Lower lobe of right lung (tissue), 2 donors: ENCODE data around the gene PER3. TPM values are rescaled to one million over a fixed set of nuclear protein-coding genes. Genes with fewer than 3 reads are reported as not detected.
"Not testable (repeated sequence)": the region's sequence is repeated elsewhere in the genome, so short reads cannot be mapped to it uniquely, and the experiment has no call there.

Source experiments
- ATAC-seq, 2 donors: fragments of 200-7000 bp; cut with Tn5 transposase; one replicate each; pipeline ENCODE4 v1.9.1; 2020 to 2022; ENCODE audit warnings: mild to moderate bottlenecking in 2 of 2, moderate library complexity in 2 of 2
- DNase-seq: peaks from one replicate; pipeline ENCODE4 v3.0.0-alpha.2; 2020
- H3K27ac ChIP-seq: fragments of 200-600 bp; one replicate; pipeline ENCODE4 v1.8.0; 2022
- H3K27me3 ChIP-seq: fragments of 200-600 bp; one replicate; pipeline ENCODE4 v1.8.0; 2022; ENCODE audit warnings: low read depth
- H3K36me3 ChIP-seq: fragments of 200-600 bp; one replicate; pipeline ENCODE4 v1.8.0; 2022; ENCODE audit warnings: mild to moderate bottlenecking
- H3K4me1 ChIP-seq: fragments of 200-600 bp; one replicate; pipeline ENCODE4 v1.8.0; 2022
- H3K4me3 ChIP-seq: fragments of 200-600 bp; one replicate; pipeline ENCODE4 v1.8.0; 2022; ENCODE audit warnings: mild to moderate bottlenecking
- H3K9me3 ChIP-seq: fragments of 200-600 bp; one replicate; pipeline ENCODE4 v1.8.0; 2022
- CTCF ChIP-seq: fragments of 200-600 bp; IDR thresholded peaks from one replicate; pipeline ENCODE4 v1.8.0; 2022; ENCODE audit warnings: antibody characterized with exemption, mild to moderate bottlenecking
- intact Hi-C: fragments of 100-400 bp; cut with DNase I; formaldehyde crosslinking; loops from one replicate; pipeline ENCODE4 v1.11.0; 2022
- total RNA-seq: library from RNA; stranded (reverse); fragmentation: NEBNext Ultra II Directional; extraction: Animal tissue kit (Norgen Biotek cat#: 25700); gene quantifications from one replicate; pipeline ENCODE4 v1.2.1, GENCODE V29; 2021
- donor health status: DM: no; HTN: yes; CAD: no; lungs with severe emphysema.

PER3 gene
- total RNA-seq, 1 donor from 2014 or later, result 35.6 TPM

GRCh38 chr1:7784492-7785071 lies 491 bp downstream of the PER3 start:
- ATAC-seq, result peak in 1 of 2 donors; percentile 6
- Histone ChIP-seq H3K27me3 (no peaks in the 10 kb centered on the region), H3K9me3 (no peaks in the 10 kb centered on the region), H3K4me3 (peak overlapping the region; percentile 66), H3K36me3 (peaks cover 49% of the 10 kb centered on the region), H3K4me1 (peaks cover 42% of the 10 kb centered on the region), H3K27ac (peak overlapping the region; percentile 91)
- intact Hi-C loops, result no loop called here
- peak; percentile 60 for DNase-seq
- no peak for TF ChIP-seq CTCF

GRCh38 chr1:7785108-7785507 lies 1.0 kb downstream of the PER3 start:
- no peak for DNase-seq
- Histone ChIP-seq H3K9me3 (peaks cover under 1% of the 10 kb centered on the region), H3K36me3 (peaks cover 49% of the 10 kb centered on the region), H3K4me1 (peaks cover 42% of the 10 kb centered on the region), H3K27ac (peak overlapping the region; percentile 91), H3K27me3 (no peaks in the 10 kb centered on the region), H3K4me3 (peak overlapping the region; percentile 66)
- TF ChIP-seq CTCF, result no peak
- intact Hi-C loops, result no loop called here
- no peak for ATAC-seq

- ATAC-seq (no peak), DNase-seq (no peak)
- Histone ChIP-seq H3K27me3 (no peaks in the 10 kb centered on the region), H3K36me3 (peaks cover 54% of the 10 kb centered on the region), H3K4me3 (no peak overlapping the region), H3K9me3 (peaks cover 13% of the 10 kb centered on the region), H3K27ac (no peak overlapping the region), H3K4me1 (peaks cover 39% of the 10 kb centered on the region)
- intact Hi-C loops, result no loop called here
- no peak for TF ChIP-seq CTCF
These were observed 2.7 kb downstream of the PER3 start for GRCh38 chr1:7786795-7787194.

GRCh38 chr1:7789828-7790227 lies 5.7 kb downstream of the PER3 start:
- no peak overlapping the region for H3K4me3 ChIP-seq
- H3K9me3 ChIP-seq, result peaks cover 13% of the 10 kb centered on the region
- intact Hi-C loops, result no loop called here
- no peaks in the 10 kb centered on the region for H3K27me3 ChIP-seq
- DNase-seq, result no peak
- peaks cover 19% of the 10 kb centered on the region for H3K4me1 ChIP-seq
- no peak overlapping the region for H3K27ac ChIP-seq
- peaks cover 75% of the 10 kb centered on the region for H3K36me3 ChIP-seq
- no peak for TF ChIP-seq CTCF
- no peak for ATAC-seq

- H3K4me3 ChIP-seq, ATAC-seq, H3K27me3 ChIP-seq, DNase-seq, intact Hi-C loops, H3K27ac ChIP-seq: not testable (repeated sequence)
- peaks cover 13% of the 10 kb centered on the region for H3K9me3 ChIP-seq
- H3K36me3 ChIP-seq, result peaks cover 81% of the 10 kb centered on the region
- H3K4me1 ChIP-seq, result peaks cover 13% of the 10 kb centered on the region
These were observed 6.9 kb downstream of the PER3 start for GRCh38 chr1:7791027-7791426.

- peaks cover 87% of the 10 kb centered on the region for H3K36me3 ChIP-seq
- TF ChIP-seq CTCF, result no peak
- H3K9me3 ChIP-seq, result peaks cover 10% of the 10 kb centered on the region
- no peak for ATAC-seq
- no peak overlapping the region for H3K27ac ChIP-seq
- no peak overlapping the region for H3K4me3 ChIP-seq
- intact Hi-C loops, result no loop called here
- no peaks in the 10 kb centered on the region for H3K27me3 ChIP-seq
- H3K4me1 ChIP-seq, result no peaks in the 10 kb centered on the region
- DNase-seq, result no peak
These were observed 11.3 kb downstream of the PER3 start for GRCh38 chr1:7795406-7795805.
